GM18517 (cell line): ENCODE results near the gene CEACAM16.

ENCODE experiments used
- ATAC-seq: cut with Tn5 transposase; IDR thresholded peaks from one replicate; pipeline ENCODE4 v1.9.1; 2021; ENCODE audit warnings: mild to moderate bottlenecking, moderate library complexity; ENCODE audit not compliant: unreplicated experiment

The CEACAM16 gene

GRCh38 chr19:44758596-44758995 is 59.6 kb downstream of the CEACAM16 start:
- ATAC-seq: no peak

DNA sequence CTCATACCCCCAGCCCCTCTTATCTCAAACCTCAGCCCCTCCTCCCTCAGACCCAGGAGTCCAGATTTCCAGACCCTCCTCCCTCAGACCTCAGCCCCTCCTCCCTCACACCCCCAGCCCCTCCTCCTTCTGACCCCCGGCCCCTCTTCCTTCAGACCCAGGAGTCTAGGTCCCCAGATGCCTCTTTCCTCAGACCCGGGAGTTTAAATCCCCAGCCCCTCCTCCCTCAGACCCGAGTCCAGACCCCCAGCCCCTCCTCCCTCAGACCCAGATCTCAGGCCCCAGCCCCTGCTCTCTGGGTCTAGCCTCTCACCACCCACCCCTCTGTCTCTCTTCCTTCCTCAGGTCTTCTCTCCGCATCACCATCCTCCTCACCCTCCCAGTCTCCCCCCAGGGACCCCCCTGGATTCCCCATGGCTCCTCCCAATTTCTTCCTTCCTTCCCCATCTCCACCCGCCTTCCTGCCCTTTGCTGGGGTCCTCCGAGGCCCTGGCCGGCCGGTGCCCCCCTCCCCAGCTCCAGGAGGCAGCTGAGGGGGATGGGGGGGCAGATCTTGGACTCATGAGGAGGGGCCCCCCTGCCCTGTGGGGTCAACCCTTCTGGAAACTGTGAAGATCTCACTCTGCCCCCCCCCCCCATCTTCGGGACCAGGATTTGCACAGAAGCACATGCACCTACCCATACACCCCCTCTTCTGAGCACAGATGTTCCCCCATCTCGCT is 60.3 kb downstream of the CEACAM16 start:
- ATAC-seq: no peak
